Activated CD8-positive, alpha-beta memory T cell treated with anti-CD3 and anti-CD28 coated beads, Interleukin-2, amount 10 ng/mL, durations not matched to agents 7 days and 5 days (primary cell): ENCODE data around the gene FILIP1L. TPM values are rescaled to one million over a fixed set of nuclear protein-coding genes. Genes with fewer than 3 reads are reported as not detected.

ENCODE experiments used
- ATAC-seq: fragments of 150-1000 bp; cut with Tn5 transposase; one replicate; pipeline ENCODE4 v1.10.0; 2021; ENCODE audit warnings: moderate library complexity
- CTCF ChIA-PET: fragments of 350-600 bp; sonication (Branson Sonifier 250); formaldehyde crosslinking; loops from one replicate; lab custom pipeline; 2021; ENCODE audit warnings: antibody characterized with exemption; lab: Charles Lee
- DNase-seq: peaks from one replicate; pipeline ENCODE4 v3.0.0-alpha.2; 2020
- H3K27ac Mint-ChIP-seq: one replicate; pipeline ENCODE4 v1.8.0; 2021; ENCODE audit warnings: mild to moderate bottlenecking, mixed read lengths
- H3K27me3 Mint-ChIP-seq: one replicate; pipeline ENCODE4 v1.8.0; 2021; ENCODE audit warnings: mixed read lengths
- H3K36me3 Mint-ChIP-seq: one replicate; pipeline ENCODE4 v1.8.0; 2021; ENCODE audit warnings: mild to moderate bottlenecking, mixed read lengths
- H3K4me1 Mint-ChIP-seq: one replicate; pipeline ENCODE4 v1.8.0; 2021; ENCODE audit warnings: mixed read lengths
- H3K4me3 Mint-ChIP-seq: one replicate; pipeline ENCODE4 v1.8.0; 2021; ENCODE audit warnings: mild to moderate bottlenecking, moderate library complexity, mixed read lengths
- H3K9me3 Mint-ChIP-seq: one replicate; pipeline ENCODE4 v1.8.0; 2022; ENCODE audit warnings: low read depth, mixed read lengths
- total RNA-seq, 2 experiments: library from RNA; stranded (reverse); gene quantifications; one replicate each; pipeline ENCODE4 v1.2.3, GENCODE V29; 2021

Gene FILIP1L
- total RNA-seq, 2 experiments from 2014 or later: 2.4 to 15.5 TPM

DNA sequence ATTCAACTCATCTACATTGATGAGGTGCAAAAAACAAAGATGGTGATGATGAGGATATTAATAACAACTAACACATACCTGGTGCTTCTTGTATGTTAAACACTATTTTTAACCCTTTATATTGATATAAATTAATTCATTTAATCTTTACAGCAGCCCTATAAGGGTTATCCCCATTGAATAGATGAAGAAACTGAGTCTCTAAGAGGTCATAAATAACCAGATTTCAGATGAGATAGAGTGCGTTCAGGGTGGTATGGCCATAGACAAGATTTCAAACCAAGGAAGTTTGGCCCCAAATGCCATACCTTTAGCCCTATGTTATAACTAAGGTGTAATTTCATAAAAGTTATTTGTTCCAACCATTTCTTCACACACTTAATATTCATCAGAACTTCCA is 214.1 kb downstream of the FILIP1L start:
- Mint-ChIP-seq H3K36me3 (peaks cover 1% of the 10 kb centered on the region), H3K4me3 (no peak overlapping the region), H3K9me3 (no peaks in the 10 kb centered on the region), H3K4me1 (peaks cover 11% of the 10 kb centered on the region), H3K27me3 (no peaks in the 10 kb centered on the region), H3K27ac (no peak overlapping the region)
- ATAC-seq (no peak), DNase-seq (no peak)
- CTCF ChIA-PET: no interaction called here

- no peak overlapping the region for H3K4me3 Mint-ChIP-seq
- CTCF ChIA-PET: no interaction called here
- no peak overlapping the region for H3K27ac Mint-ChIP-seq
- no peak for DNase-seq
- no peak for ATAC-seq
- no peaks in the 10 kb centered on the region for H3K9me3 Mint-ChIP-seq
- H3K4me1 Mint-ChIP-seq: peaks cover 11% of the 10 kb centered on the region
- peaks cover 1% of the 10 kb centered on the region for H3K36me3 Mint-ChIP-seq
- no peaks in the 10 kb centered on the region for H3K27me3 Mint-ChIP-seq
Observed at GRCh38 chr3:99899603-99900002, 214.7 kb downstream of the FILIP1L start.

- Mint-ChIP-seq H3K27me3 (no peaks in the 10 kb centered on the region), H3K36me3 (peaks cover 4% of the 10 kb centered on the region), H3K4me3 (no peak overlapping the region), H3K9me3 (no peaks in the 10 kb centered on the region), H3K4me1 (peaks cover 9% of the 10 kb centered on the region), H3K27ac (no peak overlapping the region)
- DNase-seq: no peak
- CTCF ChIA-PET: no interaction called here
- ATAC-seq: no peak
Observed at GRCh38 chr3:99896482-99896881, 217.8 kb downstream of the FILIP1L start.

DNA sequence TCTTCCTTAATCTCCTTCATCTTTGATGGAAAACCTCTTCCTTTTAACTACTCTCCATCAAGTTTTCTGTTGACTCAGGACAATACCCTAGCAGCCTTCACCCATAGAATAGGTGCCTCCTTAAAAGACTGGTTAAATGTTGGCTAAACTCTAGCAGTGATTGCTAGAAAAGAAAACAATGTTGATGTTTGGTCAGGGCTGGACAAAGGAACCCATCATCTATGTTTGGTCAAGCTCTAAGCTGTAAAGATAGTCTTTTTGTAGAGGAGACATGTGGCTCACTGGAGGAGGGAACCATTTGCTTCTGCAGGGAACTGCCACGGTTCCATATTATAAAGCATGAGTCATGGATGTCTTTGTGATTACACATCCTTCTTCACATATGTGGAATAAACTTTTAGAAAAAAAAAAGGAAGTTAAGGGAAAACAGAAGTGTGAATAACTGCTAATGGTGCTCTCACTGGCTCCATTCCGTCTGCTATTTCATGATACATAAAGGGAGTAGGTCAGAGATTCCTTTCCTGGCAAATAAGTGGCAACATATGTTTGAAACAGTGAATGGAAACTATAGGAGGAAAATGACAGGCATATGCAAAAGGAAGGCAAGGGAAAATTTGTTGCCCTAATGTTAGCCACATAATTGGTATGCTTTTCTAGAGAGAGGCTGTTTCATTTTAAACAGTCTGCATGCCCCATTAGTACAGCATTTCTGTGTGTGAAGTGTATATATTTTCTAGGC is 218.4 kb downstream of the FILIP1L start:
- Mint-ChIP-seq H3K4me1 (peaks cover 7% of the 10 kb centered on the region), H3K9me3 (no peaks in the 10 kb centered on the region), H3K27ac (no peak overlapping the region), H3K4me3 (no peak overlapping the region), H3K27me3 (no peaks in the 10 kb centered on the region), H3K36me3 (peaks cover 4% of the 10 kb centered on the region)
- CTCF ChIA-PET: interaction anchor here (0.8 to 1.2 kb wide), 3 partner anchors 13 to 43 kb away, joined by 3 to 5 read pairs (median 3); no protein-coding TSS in a partner anchor
- ATAC-seq (no peak), DNase-seq (no peak)

GRCh38 chr3:99895131-99895696 is 219.1 kb downstream of the FILIP1L start:
- Mint-ChIP-seq H3K9me3 (no peaks in the 10 kb centered on the region), H3K36me3 (peaks cover 4% of the 10 kb centered on the region), H3K4me1 (peaks cover 7% of the 10 kb centered on the region), H3K27me3 (no peaks in the 10 kb centered on the region), H3K4me3 (no peak overlapping the region), H3K27ac (no peak overlapping the region)
- CTCF ChIA-PET: interaction anchor here (0.8 to 1.2 kb wide), 3 partner anchors 12 to 44 kb away, joined by 3 to 5 read pairs (median 3); no protein-coding TSS in a partner anchor
- no peak for DNase-seq
- ATAC-seq: no peak

GRCh38 chr3:99892332-99892731 is 222.0 kb downstream of the FILIP1L start:
- Mint-ChIP-seq H3K9me3 (no peaks in the 10 kb centered on the region), H3K4me3 (no peak overlapping the region)
- no peak for ATAC-seq

DNA sequence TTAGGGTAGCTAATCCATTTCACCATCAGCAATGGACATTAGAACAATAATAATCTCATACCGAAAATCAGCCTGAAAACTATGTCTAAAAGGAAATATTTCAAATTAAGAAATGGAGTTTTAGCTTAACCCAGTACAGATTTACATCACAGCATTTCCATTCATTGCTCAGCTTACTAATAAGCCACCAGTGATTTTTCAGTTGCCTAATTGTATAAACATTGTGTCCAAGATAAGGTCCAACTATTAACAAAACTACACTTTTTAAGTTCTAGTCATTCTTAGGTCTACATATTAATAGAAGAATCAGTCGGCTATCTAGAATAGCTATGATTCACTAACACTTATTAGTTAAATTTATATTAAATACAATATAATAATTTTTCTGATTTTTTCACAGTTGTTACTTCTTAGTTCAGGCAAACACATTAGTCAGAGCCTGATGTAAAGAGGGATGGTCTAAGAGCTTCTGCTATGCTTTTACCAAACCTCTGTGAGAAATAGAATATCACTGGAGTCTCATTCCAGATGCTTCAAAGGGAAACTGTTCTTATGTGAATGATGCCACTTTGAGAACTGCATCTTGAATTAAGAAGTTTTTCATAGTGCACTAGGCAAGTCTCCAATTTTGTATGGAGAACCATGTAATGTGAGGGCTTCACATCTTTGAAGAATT is 222.6 kb downstream of the FILIP1L start:
- ATAC-seq (no peak), DNase-seq (no peak)
- H3K9me3 Mint-ChIP-seq: no peaks in the 10 kb centered on the region
- H3K27me3 Mint-ChIP-seq: no peaks in the 10 kb centered on the region
- H3K4me1 Mint-ChIP-seq: peaks cover 7% of the 10 kb centered on the region
- CTCF ChIA-PET: interaction anchor here (0.6 to 1.2 kb wide), 2 partner anchors 60 to 365 kb away, joined by 3 to 4 read pairs; no protein-coding TSS in a partner anchor
- H3K4me3 Mint-ChIP-seq: no peak overlapping the region
- H3K27ac Mint-ChIP-seq: no peak overlapping the region
- H3K36me3 Mint-ChIP-seq: peaks cover 9% of the 10 kb centered on the region

More at GRCh38 chr3:99892332-99892731, 222.0 kb downstream of the FILIP1L start:
- CTCF ChIA-PET: no interaction called here
- no peak for DNase-seq
- H3K36me3 Mint-ChIP-seq: peaks cover 6% of the 10 kb centered on the region
- peaks cover 7% of the 10 kb centered on the region for H3K4me1 Mint-ChIP-seq
- H3K27ac Mint-ChIP-seq: no peak overlapping the region
- H3K27me3 Mint-ChIP-seq: no peaks in the 10 kb centered on the region

DNA sequence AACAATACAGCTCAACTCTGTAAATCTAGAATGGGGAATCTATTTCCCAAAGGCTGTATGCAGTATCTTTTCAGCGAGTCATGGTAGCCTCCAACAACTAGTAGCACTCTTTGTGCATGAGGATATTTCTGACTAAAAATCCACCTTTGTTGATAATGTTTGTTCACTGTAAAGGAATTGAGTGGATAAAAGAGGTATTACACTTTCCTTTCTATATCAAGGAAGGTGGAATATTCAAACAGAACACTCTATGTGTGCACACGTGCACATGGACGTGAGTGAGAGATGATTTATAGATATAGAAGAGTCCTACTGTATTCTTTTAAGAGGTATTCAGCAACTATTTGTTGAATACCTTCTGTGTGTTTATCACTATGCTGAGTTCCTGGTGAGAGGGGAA is 228.4 kb downstream of the FILIP1L start:
- Mint-ChIP-seq H3K4me3 (no peak overlapping the region), H3K36me3 (peaks cover 15% of the 10 kb centered on the region), H3K27me3 (no peaks in the 10 kb centered on the region), H3K9me3 (no peaks in the 10 kb centered on the region), H3K27ac (no peak overlapping the region), H3K4me1 (peaks cover 24% of the 10 kb centered on the region)
- CTCF ChIA-PET: no interaction called here
- ATAC-seq (no peak), DNase-seq (no peak)

GRCh38 chr3:99885085-99885484 is 229.2 kb downstream of the FILIP1L start:
- Mint-ChIP-seq H3K4me1 (peaks cover 24% of the 10 kb centered on the region), H3K9me3 (no peaks in the 10 kb centered on the region), H3K27ac (no peak overlapping the region), H3K4me3 (no peak overlapping the region), H3K36me3 (peaks cover 15% of the 10 kb centered on the region), H3K27me3 (no peaks in the 10 kb centered on the region)
- DNase-seq: no peak
- ATAC-seq: peak; percentile 23
- CTCF ChIA-PET: interaction anchor here (0.9 to 1.0 kb wide), 2 partner anchors 9 to 26 kb away, joined by 3 to 4 read pairs; no protein-coding TSS in a partner anchor

- Mint-ChIP-seq H3K27ac (peak overlapping the region; percentile 66), H3K4me3 (no peak overlapping the region), H3K9me3 (no peaks in the 10 kb centered on the region), H3K36me3 (peaks cover 15% of the 10 kb centered on the region), H3K27me3 (no peaks in the 10 kb centered on the region), H3K4me1 (peaks cover 24% of the 10 kb centered on the region)
- peak; percentile 67 for ATAC-seq
- no peak for DNase-seq
- CTCF ChIA-PET: interaction anchor here (0.9 to 2.1 kb wide), 3 partner anchors 9 to 25 kb away, joined by 3 to 5 read pairs (median 4); no protein-coding TSS in a partner anchor
Observed at GRCh38 chr3:99884484-99884883, 229.8 kb downstream of the FILIP1L start.

DNA sequence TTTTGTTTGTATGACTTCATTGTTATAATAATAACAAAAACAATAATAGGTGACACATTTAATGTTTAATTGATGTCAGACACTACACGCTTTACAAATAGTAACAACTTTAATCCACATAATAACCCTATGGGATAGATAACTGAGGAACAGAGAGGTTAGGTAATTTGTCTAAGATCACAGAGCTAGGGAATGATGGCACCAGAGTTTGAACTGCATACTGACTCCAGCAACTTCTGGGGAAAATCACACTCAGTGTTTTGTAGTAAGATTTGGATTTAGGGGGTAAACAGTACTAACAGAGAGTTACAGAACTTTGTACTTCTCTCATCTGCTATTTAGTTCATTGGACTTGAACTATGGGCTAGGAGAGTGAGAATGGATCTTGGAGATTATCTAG is 230.6 kb downstream of the FILIP1L start:
- Mint-ChIP-seq H3K9me3 (no peaks in the 10 kb centered on the region), H3K27me3 (no peaks in the 10 kb centered on the region)
- no peak for ATAC-seq

GRCh38 chr3:99883138-99883461 is 231.2 kb downstream of the FILIP1L start:
- H3K36me3 Mint-ChIP-seq: peaks cover 13% of the 10 kb centered on the region
- peaks cover 24% of the 10 kb centered on the region for H3K4me1 Mint-ChIP-seq
- CTCF ChIA-PET: interaction anchor here (2.1 kb wide), 1 partner anchor 12 kb away, joined by 5 read pairs; no protein-coding TSS in a partner anchor
- ATAC-seq (no peak), DNase-seq (no peak)
- no peaks in the 10 kb centered on the region for H3K27me3 Mint-ChIP-seq
- no peaks in the 10 kb centered on the region for H3K9me3 Mint-ChIP-seq
- H3K4me3 Mint-ChIP-seq: no peak overlapping the region
- H3K27ac Mint-ChIP-seq: no peak overlapping the region

More for the DNA sequence above, 230.6 kb downstream of the FILIP1L start:
- DNase-seq: no peak
- Mint-ChIP-seq H3K36me3 (peaks cover 15% of the 10 kb centered on the region), H3K4me1 (peaks cover 24% of the 10 kb centered on the region), H3K4me3 (no peak overlapping the region), H3K27ac (no peak overlapping the region)
- CTCF ChIA-PET: interaction anchor here (1.0 to 2.1 kb wide), 2 partner anchors 11 kb away, joined by 3 to 5 read pairs; no protein-coding TSS in a partner anchor

- no peak overlapping the region for H3K27ac Mint-ChIP-seq
- H3K36me3 Mint-ChIP-seq: peaks cover 15% of the 10 kb centered on the region
- no peak for DNase-seq
Observed at GRCh38 chr3:99882436-99883137, 231.7 kb downstream of the FILIP1L start.

More at GRCh38 chr3:99882436-99883137, 231.7 kb downstream of the FILIP1L start:
- ATAC-seq: no peak
- Mint-ChIP-seq H3K4me1 (peaks cover 27% of the 10 kb centered on the region), H3K9me3 (no peaks in the 10 kb centered on the region), H3K27me3 (no peaks in the 10 kb centered on the region), H3K4me3 (no peak overlapping the region)
- CTCF ChIA-PET: interaction anchor here (2.1 kb wide), 1 partner anchor 12 kb away, joined by 5 read pairs; no protein-coding TSS in a partner anchor
